Panc1 (cell line): ENCODE measurements around the gene FBXW4.

ENCODE experiments used
- REST ChIP-seq, 2 experiments: IDR thresholded peaks; 2 replicates each; pipeline ENCODE4 v1.6.1; 2011 to 2012; ENCODE audit warnings: low read depth in 2 of 2, control low read depth in 1 of 2, low read length in 1 of 2, mild to moderate bottlenecking in 1 of 2, moderate library complexity in 1 of 2; ENCODE audit not compliant: insufficient read depth in 1 of 2
- TF ChIP-seq, protein P1 (sequence below): fragments of 450-650 bp; IDR thresholded peaks from 2 replicates; pipeline ENCODE4 v1.5.1; 2017; ENCODE audit warnings: mild to moderate bottlenecking

GRCh38 chr10:101672536-101672935, 22.4 kb downstream of the FBXW4 start:
- TF ChIP-seq, protein P1, sequence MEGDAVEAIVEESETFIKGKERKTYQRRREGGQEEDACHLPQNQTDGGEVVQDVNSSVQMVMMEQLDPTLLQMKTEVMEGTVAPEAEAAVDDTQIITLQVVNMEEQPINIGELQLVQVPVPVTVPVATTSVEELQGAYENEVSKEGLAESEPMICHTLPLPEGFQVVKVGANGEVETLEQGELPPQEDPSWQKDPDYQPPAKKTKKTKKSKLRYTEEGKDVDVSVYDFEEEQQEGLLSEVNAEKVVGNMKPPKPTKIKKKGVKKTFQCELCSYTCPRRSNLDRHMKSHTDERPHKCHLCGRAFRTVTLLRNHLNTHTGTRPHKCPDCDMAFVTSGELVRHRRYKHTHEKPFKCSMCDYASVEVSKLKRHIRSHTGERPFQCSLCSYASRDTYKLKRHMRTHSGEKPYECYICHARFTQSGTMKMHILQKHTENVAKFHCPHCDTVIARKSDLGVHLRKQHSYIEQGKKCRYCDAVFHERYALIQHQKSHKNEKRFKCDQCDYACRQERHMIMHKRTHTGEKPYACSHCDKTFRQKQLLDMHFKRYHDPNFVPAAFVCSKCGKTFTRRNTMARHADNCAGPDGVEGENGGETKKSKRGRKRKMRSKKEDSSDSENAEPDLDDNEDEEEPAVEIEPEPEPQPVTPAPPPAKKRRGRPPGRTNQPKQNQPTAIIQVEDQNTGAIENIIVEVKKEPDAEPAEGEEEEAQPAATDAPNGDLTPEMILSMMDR = no peak
- TF ChIP-seq REST (IDR thresholded peaks at IDR 0.05; ENCODE audit: insufficient read depth in 1 of 2, low read depth in 2 of 2, low read length in 1 of 2) = no peak
